T follicular helper cell (primary cell): ENCODE measurements around the gene GRHL3.

ENCODE experiments used
- DNase-seq: peaks from one replicate; pipeline ENCODE4 v3.0.0-alpha.2; 2020; ENCODE audit warnings: low read depth

The GRHL3 gene

DNA sequence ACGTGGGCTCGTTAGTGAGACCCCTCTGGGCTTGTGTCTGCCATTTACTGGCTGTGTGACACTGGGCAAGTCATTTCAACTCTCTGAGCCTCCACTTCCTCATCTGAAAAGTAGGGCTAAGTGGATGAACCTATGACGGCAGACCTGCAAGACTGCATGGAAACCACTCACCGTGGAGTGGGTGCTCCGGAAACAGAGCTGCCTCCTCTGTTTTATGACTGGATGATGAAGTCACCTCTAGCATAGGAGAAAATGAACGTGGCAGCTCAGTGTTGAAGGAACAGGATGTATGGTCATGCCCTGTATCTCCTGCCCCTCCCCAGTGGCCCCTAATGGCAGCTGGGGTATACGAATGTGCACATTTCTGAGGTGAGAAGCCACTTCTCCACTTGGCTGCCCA, 53.9 kb downstream of the GRHL3 start:
- no peak for DNase-seq

DNA sequence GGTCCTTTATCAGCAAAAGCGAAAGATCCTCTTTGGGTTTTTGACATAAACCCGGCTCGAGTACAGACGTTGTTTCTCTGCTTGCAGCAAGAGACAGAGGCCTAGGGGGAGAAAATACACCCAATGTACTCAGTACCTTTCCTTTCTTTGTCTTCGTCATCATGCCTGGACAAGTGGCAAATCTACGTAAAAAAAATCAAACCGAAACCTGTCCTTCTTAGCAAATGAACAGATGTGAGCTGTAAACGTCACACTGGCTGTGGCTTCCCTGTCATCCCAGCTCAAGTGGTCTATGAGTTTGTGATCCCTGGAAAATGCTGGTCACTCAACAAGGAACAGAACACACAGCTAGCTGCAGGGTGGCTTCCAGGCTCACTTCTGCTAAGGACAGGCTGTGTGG, 54.6 kb downstream of the GRHL3 start:
- no peak for DNase-seq

DNA sequence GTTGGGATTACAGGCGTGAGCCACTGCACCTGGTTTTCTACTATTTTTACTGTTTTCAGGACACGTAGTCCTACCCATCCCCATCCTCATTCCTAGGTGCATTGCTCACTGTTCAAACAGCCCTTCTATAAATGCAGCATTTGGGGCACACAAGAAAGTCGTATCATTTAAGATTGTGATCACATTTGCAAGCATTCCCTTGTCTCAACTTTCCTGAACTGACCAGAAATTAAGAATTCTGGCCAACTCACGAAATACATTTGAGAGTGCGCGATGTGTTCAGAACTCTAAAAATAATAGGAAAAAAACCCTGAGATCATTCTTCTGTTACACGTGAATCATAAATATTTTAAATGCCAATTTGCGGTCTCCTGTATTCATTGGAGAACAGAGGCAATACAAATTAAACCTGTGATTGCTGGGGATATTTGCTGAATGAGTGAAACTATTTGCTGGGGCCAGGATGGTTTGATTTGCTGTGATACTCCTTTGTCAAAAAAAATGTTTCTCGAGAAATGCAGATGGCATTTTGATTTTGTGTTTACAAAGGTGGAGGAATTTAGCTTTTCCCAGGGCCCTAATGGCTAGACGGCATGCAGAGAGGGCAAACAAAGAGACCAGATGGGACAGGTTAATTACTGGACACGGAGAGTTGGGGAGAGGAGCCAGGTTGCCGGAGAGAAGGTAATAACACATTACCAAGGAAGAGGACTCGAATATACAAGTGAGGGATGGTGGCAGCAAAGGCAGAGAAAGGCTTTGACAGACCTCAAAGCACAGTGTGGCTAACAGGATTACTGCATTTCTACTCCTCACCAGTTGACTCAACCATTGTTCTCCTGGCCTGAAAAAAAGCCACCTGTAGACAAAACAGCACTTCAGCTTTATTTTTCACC, 56.0 kb downstream of the GRHL3 start:
- no peak for DNase-seq

DNA sequence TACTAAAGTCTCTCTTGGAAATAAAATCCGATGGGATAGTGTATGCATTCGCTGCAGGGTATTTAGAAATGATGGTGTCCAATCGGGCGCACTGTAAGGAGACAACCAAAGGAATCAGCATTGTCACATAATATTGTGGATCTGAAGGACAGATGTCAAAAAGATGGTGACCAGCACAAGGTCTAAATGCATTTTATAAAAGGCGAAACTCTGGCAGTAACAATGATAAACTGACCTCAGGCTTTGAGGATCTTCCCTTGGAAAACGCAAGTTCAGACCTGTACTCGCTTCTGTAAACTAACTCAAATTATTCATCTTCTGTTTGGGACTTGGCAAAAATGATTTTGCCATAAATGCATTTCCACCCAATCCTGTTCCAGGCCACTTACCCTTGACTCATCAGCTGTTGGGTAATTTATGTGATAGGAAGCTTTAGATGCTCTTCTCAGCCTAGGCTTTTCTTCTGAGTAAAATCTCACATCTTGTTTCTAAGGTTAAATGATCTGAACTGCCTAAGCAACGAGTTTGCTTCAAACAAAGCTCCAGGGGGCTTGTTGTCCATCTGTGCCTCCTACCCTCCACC, 60.7 kb downstream of the GRHL3 start:
- DNase-seq = no peak

DNA sequence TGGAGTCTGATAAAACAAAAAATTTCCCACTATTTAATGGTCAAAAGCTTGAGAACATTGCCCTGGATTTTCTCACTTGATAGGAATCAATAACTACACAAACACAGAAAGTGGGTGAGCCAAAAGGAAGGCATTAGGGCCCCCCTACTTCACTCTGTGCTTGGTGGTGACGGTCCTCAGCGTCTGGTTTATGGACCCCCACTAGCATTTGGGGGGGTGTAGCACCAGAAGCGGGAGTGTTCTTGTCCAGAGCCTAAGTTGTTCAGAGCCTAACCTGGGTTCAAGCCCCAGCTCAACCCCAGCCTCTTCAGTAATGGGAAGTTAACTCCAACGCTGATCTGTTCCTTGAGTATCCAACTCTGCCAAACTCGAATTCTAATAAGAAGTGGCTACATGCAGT, 61.4 kb downstream of the GRHL3 start:
- DNase-seq = no peak

DNA sequence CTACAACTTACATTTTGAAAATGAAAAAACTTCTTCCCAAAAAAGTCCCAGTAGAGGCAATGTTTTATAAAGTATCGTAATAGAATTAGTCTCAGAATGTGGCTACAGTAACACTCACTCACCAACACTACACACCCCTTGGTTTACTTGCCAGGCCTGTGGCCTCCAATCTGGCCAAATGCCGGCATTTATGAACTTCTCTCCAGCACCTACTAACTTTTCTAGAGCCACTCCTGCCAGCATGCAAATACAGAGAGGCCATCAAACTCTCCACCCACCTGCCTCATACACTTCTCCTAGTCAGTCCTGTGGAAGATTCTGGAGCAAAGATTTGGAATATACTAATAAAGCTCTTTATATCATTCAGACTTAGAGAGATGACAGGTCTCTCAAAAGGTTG, 62.1 kb downstream of the GRHL3 start:
- no peak for DNase-seq

DNA sequence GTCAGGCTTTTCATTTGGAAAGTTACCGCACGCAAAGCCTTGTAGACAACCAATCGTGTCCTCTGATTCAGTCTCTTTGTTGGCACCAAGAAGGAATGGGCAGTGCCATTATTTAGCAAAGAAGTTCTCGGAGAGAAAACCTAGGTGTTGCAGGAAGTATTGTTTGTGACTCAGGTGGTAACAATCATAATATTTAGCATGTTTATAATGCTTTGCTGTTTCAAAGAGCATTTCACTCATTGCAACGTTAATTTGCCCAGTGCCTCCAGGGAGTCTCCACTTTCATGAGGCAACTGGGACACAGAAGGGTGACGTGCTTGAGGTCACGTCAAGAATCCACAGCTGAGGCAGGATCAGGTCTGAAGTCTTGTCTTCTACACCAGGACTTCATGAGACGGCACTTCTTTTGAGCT, 63.0 kb downstream of the GRHL3 start:
- no peak for DNase-seq

DNA sequence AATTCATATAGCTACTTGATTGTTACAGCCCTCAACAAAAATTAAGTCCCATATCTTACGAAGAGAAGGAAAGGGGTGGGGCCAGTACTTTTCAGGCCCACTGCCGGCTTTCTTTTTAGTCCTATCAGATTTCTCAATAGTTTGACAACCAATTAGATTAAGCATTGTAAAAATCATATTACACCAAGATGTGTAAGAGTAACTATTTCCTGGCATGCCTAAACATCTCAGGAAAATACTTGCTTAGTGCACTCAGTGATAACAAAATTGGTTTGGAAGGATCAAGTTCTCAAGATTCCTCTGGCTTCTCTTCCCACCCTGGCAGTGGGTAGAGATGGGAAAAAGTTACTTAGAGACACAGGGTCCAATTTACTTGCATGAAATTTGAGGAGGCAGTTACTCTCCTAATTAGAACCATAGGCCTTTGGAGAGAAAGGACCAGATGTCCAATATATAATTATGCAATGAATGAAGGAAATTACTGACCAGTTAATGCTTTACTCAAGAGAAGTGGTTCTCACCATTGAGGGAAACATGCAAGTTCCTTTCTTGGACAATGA, 64.3 kb downstream of the GRHL3 start:
- no peak for DNase-seq

DNA sequence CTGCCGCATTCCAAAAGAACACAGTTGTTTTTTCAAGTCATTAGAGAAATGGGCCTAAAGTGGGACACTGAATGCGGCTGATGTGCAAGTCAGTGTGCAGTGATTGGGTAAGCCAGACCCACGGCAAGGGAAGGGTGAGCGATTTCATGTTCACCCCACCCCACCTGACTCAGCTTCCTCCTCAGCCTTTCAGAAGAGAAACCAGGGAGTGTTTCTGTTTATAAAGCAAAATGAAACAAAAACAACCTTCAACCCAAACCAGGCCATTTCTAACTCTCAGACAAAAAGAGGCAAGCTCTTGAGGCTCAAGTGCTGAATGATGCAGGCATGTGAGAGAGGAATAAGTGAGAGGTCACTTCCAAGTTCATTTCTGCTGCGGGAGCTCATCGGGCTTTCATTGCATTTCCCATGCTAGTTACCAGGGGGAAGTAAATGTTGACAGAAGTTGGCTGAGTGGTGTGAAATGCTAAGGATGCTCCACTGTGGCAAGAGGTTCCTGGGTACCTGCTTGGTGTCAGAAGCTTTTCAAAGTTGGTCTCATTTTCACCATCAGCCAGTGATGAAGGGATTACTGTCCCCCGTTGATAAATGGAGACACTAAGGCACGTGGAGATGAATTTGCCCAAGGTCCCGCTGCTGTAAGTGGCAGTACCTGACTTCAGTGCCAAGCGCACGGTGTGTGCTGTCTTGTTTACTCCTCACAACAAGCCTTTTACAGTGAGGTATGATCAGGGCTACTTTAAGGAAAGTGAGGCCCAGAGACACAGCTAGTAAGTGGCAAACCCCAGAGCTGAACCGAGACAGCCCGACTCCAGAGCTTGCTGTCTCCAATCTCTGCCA, 65.3 kb downstream of the GRHL3 start:
- DNase-seq = no peak

DNA sequence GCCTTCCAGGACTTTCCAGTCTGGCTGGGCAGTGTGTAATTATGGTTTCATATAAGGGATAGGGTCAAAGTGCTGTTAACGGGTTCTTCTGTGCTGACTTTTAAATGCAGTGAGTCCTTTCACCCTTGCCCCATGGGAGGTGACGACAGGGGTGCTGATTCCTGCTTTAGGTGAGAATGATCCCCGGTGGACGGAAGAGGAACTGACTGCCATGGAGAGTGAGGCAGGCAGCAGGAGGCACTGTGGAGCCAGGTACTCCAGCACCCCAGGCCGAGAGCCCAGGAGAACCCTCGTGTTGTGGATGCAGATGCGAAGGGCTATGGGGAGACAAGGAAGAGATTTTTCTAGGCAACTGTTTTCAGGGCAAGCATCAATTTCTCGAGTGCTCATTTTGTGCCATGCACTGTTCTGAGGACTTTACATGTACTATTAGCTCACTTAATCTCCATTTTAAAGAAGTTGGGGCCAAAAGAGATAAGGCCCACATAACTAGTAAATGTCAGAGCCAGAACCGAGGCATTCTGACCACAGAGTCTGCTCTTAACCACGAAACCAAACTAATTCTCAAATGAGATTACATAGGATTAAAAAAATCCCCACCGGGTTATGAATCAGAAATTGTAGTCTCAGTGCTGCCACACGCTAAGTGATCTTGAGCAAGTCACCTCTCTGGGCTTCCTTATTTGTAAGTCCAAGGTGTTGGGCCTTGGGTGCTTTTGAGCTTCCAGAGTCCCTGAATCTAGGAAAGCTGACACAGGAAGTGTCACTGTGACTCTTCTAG, 66.2 kb downstream of the GRHL3 start:
- peak; percentile 14 for DNase-seq

DNA sequence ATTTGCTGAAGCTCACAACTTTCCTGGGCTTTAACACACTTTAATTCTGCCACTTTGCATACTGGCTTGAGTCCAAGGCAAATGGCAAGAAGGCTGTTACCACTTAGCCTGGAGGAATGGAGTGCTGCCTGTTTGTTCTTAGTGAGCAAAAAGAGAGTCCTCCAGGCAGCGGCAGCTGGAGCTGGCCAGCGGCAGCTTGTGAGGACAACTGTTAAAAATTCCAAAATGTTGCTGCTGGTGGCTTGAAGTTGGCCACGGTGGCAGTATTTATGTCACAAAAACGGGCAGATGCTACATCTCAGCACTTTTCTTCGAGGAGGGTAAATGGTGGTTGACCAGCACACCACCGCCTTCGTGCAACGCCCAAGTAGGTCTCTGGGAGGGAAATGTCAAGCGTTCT, 67.1 kb downstream of the GRHL3 start:
- no peak for DNase-seq

DNA sequence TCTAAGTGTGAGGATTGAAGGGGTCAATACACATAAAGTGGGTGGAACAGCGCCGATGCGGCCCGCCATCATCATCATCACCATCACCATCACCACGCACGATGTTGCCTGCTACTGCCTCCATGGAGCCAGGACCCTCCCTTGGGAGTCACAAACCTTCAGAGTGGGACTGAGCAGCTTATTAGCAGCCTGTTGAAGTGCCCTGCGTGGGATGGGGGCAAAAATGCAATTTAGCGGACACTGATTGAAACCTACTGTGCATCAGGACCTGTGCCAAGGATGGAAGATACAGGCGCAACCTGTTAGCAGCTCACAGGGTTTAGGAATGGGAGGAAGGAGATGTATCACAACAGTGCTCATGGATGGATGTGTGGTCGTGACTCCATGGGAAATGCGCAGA, 67.8 kb downstream of the GRHL3 start:
- no peak for DNase-seq

DNA sequence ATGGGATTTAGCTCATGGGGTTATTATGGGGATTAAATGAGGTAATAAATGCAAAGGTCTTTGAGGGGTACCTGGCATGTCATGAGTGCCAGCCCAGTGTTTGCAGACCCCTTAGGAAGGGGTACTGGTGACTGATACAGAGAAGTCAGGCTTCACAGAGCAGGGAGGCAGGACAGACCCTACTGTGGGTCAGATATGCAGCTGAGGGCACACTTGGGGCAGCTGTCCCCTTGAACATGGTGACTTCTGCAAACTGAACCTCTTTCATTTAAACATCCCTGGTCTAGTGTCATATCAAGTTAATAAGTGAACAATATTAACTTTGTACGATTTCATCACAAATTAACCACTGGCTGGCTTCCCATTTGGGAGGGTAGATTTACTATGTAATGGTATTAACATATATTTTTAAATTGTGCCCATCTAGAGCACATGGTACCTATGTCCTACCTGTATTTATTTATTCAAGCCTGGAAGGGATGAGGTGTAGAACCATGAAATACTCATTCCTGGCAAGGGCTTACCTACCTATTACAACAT, 68.5 kb downstream of the GRHL3 start:
- DNase-seq = no peak

DNA sequence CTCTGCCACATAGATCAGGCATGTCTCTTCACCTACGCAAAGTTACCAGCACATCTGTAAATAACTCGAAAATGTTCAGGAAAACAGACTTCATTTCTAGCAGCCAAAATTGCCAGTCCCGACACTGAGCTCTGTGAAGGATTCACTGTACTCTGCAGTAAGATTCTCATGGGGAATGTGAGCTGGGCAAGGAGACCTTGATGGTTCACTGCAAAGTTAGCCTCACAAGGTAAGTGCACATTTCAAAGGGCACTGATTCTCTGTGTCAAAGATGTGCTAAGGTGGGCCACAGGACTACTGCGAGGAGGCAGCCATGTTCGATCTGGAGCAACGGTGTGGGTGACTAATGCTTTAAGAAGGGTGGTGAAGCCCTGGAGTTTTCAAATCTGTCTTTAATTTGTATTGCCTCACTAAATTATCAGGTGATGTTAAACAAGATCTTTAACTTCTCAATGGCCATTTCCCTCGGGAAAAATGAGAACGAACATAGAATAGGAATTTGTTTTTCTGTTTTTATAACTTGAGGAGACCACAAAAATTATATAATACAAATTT, 69.3 kb downstream of the GRHL3 start:
- DNase-seq = no peak

DNA sequence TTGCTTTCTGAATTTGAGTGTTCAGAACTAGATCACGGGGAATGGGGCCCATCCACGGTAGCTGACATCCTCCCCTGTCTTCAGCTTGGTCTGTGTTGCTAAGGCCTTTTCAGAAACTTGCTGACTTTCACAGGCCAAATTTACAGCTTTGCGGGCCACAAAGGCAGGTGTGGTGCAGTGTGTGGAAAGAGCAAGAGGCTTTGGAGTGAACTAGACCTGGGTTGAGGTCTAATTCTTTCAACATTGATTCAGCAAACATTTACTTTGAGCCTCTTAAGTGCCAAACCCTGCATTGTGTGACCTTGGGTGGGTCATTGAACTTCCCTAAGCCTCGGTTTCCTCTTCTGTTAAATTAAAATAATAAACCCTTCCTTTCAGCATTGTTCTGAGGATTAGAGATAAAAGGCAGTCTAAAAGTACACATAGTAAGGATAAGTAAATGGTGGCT, 70.1 kb downstream of the GRHL3 start:
- DNase-seq = no peak

DNA sequence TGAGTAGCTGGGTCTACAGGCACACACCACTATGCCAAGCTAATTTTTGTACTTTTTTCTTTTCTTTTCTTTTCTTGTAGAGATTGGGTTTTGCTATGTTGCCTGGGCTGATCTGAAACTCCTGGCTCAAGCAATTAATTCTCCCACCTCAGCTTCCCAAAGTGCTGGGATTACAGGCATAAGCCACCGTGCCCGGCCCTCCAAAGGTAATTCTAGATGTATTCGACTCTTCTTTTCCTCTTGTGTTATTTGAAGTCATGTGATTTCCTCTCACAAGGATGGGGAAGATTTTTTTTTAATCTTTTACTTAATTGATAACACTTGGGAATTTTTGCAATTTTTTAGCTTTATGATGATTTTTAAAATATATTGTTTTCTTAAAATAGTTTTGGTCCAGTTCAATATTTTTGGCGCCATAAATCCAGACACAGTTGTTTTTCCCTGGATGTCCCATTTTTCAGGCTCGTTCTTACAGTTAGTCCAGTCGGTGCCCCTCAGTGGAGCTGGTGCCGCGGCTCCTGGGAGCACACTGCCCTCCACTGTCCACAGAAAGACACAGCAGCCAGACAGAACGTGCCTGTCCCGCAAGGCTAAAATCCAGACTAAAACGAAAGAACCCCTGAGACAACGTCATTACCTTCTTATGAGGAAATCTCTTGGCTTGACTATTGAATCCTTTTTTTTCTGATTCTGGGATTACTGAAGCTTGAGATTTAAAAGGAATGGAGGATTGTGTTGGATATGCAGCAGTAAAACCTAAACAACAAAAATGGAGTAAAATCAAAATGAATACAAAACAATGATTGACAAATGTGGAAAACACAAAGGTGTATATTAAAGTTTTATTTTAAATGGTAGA, 72.0 kb downstream of the GRHL3 start:
- peak; percentile 51 for DNase-seq

DNA sequence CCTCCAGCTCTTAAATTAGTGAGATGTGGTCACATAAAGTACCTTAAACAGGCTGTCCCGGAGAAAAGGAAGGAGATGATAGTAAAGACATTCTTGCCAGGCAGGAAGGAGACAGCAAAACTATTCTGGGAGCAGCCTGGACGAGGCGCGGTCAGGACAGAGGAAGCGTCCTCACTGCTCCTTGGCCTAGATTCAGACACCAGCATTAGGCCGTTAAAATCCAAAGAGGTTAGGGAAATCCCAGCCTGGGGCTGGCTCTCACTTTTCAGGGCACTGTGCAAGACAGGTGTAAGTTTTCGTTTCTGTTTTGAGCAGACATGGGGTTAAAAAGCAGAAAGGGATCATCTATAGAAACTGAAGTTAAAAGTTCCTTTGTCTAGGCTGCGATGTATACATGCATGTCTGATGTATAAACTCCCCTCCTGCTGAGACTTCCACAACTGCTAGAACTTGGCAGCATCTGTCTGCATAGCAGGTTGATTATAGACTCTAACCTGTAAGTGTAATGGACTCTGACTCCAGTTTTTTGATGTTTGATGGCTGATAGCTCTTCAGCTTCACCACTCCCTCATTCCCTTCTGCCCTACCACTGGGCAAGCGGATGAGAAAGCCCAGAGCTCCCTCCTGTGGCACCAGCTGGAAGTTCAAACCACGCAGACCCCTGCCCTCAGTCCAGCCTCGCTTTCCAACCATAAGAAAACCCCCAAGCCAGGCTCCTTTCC, 72.9 kb downstream of the GRHL3 start:
- DNase-seq = peak; percentile 38

DNA sequence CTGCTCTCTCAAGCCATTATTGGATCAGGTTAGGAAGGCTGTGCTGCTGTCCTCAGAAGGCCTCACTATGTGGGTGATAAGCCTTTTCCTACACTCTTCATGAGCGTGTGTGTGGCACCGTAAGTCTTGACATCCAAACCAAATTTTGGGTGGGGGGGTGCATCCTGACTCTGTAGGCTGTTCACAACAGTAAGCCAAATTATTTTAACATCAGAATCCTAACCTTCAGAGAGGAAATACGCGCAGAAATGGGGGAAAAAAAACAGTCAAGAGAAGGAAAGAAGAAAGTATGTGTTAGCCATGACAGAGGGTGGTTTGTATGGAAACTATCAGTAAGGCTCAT, 73.4 kb downstream of the GRHL3 start:
- DNase-seq = no peak

DNA sequence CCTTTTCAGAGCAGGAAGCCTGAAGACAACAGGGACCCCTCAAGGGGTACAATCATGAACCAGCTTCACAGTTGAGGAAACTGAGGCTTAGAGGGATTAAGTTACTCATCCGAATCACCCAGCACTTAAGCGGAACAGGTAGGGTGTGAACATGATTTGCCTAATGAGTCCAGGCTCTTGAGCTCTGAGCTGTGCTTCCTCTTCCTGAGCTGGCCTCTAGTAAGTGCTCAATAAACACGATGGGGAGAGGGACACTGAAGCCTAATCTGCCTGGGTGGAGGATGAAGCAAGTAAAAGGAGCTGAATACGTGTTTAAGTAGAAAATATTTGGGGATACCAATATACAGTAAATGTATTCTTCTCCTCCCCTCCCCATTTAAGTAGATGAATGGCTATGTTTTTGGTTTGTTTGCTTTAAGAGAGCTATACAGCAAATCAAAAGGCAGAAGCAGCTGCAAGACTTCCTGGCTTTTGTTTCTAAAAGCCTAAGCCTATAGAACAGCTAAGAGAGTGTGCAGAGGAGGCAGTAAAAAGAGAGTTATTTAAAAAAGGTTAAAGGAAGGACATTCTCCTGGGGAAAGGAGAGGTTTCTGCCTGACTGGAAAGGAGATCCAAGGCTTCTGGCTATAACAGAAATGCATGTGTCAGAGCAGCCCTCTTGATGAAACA, 74.0 kb downstream of the GRHL3 start:
- no peak for DNase-seq
